NCI-H82 (cell line): ENCODE data around the gene ARL1.
"Not testable (repeated sequence)": the region's sequence is repeated elsewhere in the genome, so short reads cannot be mapped to it uniquely, and the experiment has no call there.

Experiments used
- DNase-seq: peaks from one replicate; lab custom pipeline; 2025; lab: John Stamatoyannopoulos, UW

ARL1 gene

GRCh38 chr12:101407436-101408345 lies at the start of gene ARL1:
Gene ARL1 (minus strand): TSS chr12:101407772. CDS start chr12:101407645, 127 bp downstream.
- peak; percentile 89 for DNase-seq

- DNase-seq, result no peak
Observed at GRCh38 chr12:101455685-101456084, 48.1 kb upstream of the ARL1 start.

DNA sequence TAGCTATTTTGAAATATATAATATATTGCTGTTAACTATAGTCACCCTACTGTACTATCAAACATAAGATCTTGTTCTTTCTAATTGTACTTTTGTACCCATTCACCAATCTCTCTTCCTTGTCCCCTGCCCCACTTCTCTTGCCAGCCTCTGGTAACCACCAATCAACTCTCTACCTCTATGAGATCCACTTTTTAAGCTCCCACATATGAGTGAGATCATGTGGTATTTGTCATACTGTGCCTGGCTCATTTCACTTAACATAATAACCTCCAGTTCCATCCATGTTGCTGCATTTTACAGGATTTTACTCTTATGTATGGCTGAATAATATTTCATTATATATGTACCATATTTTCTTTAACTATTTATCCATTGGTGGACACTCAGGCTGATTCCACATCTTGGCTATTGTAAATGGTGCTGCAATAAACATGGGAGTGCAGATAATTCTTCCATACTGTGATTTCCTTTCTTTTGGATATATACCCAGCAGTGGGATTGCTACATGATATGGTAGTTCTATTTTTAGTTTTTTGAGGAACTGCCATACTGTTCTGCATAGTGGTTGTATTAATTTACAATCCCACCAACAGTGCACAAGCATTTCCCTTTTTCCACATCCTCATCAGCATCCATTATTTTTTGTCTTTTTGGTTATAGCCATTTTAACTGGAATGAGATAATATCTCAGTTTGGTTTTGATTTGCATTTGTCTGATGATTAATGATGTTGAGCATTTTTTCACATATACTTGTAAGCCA lies 34.1 kb upstream of the ARL1 start:
- no peak for DNase-seq

- DNase-seq, result no peak
Observed at GRCh38 chr12:101439236-101439635, 31.7 kb upstream of the ARL1 start.

DNA sequence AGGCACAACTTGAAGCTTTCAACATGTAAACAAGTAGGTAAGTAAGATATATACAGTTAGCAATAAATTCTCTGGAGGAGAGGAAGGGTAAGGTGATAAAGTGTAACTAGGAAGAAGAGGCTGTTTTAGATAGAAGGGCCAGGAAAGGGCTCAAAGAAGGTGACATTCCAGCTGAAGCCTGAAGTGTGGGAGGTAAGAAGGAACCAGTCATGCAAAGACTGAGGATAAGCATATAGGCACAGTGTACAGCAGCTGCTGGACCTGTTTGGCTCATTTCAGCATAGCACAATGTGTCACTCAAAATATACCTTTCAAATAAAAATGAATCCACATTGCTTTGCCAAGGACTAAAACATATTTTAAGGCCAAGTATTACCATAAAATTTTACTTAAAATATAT lies 28.6 kb upstream of the ARL1 start:
- DNase-seq, result no peak

GRCh38 chr12:101430456-101430855 lies 22.9 kb upstream of the ARL1 start:
- DNase-seq, result no peak

DNA sequence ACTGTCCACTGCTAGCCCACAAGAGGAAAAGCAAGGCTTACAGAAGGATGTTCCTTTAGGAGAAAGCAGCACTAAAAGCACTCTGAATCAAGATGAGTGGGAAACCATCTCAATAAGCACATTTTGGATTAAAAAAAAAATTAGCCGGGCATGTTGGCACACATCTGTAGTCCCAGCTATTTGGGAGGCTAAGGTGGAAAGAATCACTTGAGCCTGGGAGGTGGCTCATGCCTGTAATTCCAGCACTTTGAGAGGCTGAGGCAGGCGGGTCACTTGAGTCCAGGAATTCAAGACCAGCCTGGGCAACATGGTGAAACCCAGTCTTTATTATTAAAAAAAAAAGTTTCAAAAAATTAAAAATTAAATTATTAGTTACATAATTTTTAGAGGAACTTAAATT lies 17.0 kb upstream of the ARL1 start:
- DNase-seq, result no peak

- not testable (repeated sequence) for DNase-seq
Observed at GRCh38 chr12:101422066-101422465, 14.5 kb upstream of the ARL1 start.

GRCh38 chr12:101415228-101415627 lies 7.7 kb upstream of the ARL1 start:
- no peak for DNase-seq

- peak; percentile 78 for DNase-seq
Observed at GRCh38 chr12:101414533-101415119, 7.1 kb upstream of the ARL1 start.

DNA sequence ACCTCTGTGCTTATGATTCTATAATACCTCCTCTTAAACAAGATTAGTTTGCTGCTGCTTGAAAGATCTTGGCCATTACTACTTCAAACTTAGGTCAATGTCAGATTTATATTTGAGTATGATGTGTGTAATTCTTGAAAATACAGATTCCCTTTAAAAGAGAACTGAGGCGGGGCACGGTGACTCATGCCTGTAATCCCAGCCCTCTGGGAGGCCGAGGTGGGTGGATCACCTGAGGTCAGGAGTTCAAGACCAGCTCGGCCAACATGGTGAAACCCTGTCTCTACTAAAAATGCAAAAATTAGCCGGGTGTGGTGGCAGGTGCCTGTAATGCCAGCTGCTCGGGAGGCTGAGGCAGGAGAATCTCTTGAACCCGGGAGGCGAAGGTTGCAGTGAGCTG lies 2.6 kb upstream of the ARL1 start:
- not testable (repeated sequence) for DNase-seq

DNA sequence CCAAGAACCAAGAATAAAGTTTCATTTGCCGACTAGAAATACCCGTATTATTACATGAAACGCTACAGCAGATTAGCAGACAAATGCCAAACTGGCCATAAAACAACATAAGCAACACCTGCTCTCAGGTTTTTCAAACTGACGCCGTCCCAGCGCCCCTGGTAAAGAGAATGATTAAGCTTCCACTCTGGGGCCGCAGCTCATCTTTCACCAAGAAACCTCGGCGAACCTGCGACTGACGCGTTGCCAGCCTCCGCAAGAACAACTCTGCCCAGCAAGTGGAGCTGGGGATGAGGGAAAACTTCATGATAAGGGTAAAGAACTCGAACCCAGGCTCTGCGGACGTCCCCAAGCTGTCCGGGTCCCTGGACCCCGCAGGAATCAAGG lies 530 bp downstream of the ARL1 start:
- no peak for DNase-seq

- DNase-seq, result not testable (repeated sequence)
Observed at GRCh38 chr12:101391181-101391580, 16.4 kb downstream of the ARL1 start.

- no peak for DNase-seq
Observed at GRCh38 chr12:101379149-101379548, 28.4 kb downstream of the ARL1 start.

GRCh38 chr12:101375573-101375972 lies 32.0 kb downstream of the ARL1 start:
- no peak for DNase-seq

DNA sequence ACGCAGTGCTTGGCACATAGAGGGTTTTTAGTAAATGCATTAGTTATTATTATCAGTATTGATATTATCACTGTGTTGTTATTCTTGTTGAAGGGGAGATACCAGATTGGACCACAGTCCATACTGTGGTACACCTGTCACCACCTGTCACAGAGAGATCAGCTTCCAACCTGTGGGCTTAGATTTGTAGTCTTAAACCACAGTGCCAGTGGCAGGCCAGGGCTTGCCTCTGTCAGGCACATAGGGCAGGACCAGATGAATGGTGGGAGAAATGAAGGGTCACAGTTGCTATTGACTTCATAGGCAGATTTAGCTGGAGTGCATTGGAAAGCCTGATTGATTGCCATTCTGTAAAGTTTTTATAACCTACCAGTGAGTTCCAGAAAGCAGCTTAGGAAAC lies 35.1 kb downstream of the ARL1 start:
- no peak for DNase-seq

GRCh38 chr12:101368016-101368415 lies 39.6 kb downstream of the ARL1 start:
- no peak for DNase-seq

- no peak for DNase-seq
Observed at GRCh38 chr12:101361455-101361854, 46.1 kb downstream of the ARL1 start.

- DNase-seq, result no peak
Observed at GRCh38 chr12:101356794-101357193, 50.8 kb downstream of the ARL1 start.

DNA sequence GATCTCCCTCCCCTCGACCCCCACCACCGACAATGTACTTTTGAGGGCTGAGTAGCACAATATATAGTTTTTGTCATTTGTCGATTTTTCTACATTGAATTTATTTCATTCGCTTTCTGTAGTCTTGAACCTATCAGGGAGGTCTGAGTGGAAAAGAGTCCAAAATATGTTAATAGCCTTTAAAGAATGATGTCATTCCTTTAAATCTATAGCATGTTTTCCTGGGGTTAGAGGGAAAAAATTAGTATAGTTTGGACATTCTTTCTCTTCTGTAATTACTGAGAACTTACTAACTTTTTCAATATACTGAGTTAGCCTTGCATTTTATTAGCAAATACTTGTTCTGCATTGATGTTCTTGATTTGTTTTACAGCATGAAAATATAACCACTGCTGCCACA lies 55.9 kb downstream of the ARL1 start:
- no peak for DNase-seq

DNA sequence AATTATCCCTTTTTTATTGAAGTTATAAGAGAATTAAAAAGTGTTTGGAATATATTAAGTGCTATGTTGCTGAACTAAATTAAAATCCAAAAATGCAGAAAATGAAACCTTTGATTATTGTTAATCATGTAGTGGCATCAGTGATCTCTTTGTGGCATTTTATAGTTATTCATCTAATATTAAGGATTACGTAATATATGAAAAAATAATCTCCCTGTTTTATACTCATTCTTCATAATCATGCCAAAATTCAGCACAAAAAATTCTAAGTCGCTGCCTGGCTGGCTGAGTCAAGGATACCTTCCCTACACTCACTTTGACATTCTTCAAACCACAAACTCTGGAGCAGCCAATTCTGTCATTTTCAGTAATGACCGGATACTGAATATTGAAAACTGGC lies 63.7 kb downstream of the ARL1 start:
- no peak for DNase-seq
